Fibroblast of the aortic adventitia (primary cell): ENCODE data around the gene STAU1. TPM values are rescaled to one million over a fixed set of nuclear protein-coding genes. Genes with fewer than 3 reads are reported as not detected.
"Not testable (repeated sequence)": the region's sequence is repeated elsewhere in the genome, so short reads cannot be mapped to it uniquely, and the experiment has no call there.

ENCODE experiments used
- DNase-seq: peaks from one replicate; pipeline ENCODE4 v3.0.0-alpha.2; 2010; ENCODE audit warnings: low read depth
- H3K4me3 ChIP-seq: 2 replicates; pipeline ENCODE4 v1.5.1; 2011; ENCODE audit warnings: low read depth, mild to moderate bottlenecking, control low read depth, low read length, moderate library complexity
- CTCF ChIP-seq: IDR thresholded peaks from 2 replicates; pipeline ENCODE4 v1.5.1; 2011; ENCODE audit warnings: mild to moderate bottlenecking, low read length, control low read depth, inconsistent platforms; ENCODE audit not compliant: insufficient read depth
- total RNA-seq: library from RNA; depleted of rRNA; stranded (reverse); fragments of >200 nt; gene quantifications from 2 replicates; pipeline ENCODE4 v1.2.3, GENCODE V29; 2012; ENCODE audit warnings: low replicate concordance

STAU1 gene
- total RNA-seq, 1 donor, result 60.0 TPM

- no peak overlapping the region for H3K4me3 ChIP-seq
- no peak for TF ChIP-seq CTCF
- no peak for DNase-seq
Measured at GRCh38 chr20:49146442-49147225, 41.5 kb downstream of the STAU1 start.

- peak; percentile 20 for DNase-seq
- no peak for TF ChIP-seq CTCF
Measured at GRCh38 chr20:49140834-49141233, 47.3 kb downstream of the STAU1 start.

DNA sequence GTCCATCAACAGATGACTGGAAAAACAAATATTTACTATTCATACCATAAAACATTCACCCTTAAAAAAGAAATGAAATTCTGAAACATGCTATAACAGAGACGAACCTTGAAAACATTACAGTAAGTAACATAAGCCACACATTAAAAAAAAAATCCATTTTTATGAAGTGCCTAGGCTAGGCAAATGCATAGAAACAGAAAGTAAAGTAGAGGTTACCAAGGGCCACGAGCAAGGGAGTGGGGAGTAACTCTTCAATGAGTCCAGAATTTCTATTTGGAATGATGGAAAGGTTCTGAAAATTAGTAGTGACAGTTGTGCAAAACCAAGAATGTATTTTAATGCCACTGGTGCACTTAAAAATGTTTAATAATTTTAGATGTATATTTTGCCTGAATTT is 47.7 kb downstream of the STAU1 start:
- no peak overlapping the region for H3K4me3 ChIP-seq
- no peak for TF ChIP-seq CTCF
- no peak for DNase-seq

More at GRCh38 chr20:49140834-49141233, 47.3 kb downstream of the STAU1 start:
- H3K4me3 ChIP-seq, result no peak overlapping the region

DNA sequence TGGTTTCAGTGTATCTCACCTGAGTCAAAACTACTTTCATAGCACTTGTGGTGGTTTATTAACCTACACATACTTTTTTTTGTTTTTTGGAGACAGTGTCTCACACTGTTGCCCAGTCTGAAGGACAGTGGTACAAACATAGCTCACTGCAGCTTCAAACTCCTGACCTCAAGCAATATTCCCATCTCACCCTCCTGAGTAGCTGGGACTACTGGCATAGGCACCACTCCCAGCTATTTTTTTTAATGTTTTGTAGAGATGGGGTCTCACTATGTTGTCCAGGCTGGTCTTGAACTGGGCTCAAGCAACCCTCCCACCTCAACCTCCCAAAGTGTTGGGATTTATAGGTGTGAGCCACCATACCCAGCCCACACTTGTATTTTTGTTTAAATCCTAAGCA is 49.7 kb downstream of the STAU1 start:
- H3K4me3 ChIP-seq, result no peak overlapping the region
- TF ChIP-seq CTCF, result no peak
- no peak for DNase-seq

DNA sequence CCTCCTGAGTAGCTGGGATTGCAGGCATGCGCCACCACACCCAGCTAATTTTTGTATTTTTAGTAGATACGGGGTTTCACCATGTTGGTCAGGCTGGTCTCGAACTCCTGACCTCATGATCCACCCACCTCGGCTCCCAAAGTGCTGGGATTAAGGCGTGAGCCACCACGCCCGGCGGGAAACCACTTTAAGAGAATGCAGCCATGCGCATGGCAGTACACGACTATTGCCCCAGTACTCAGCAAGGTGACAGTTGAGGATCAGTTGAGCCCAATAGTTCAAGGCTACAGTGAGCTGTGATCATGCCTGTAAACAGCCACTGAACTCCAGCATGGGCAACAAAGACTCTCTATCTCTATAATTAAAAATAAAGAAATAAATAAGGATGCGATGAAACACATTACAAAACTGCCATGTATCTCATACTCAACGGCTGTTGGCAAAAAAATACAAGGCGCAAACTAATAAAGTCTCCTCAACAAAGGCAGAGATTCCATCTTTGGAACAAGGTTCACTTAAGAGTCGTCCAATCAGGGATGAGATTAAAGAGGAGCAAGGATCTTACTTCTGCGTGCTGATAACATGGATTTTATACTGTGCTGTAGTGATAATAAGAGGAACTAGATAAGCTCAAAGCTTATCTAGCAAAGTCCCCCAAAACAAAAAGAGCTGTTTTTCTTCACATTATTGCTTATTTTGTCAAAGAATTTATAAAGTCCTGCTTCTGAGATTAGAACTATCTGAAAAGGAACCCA is 51.1 kb downstream of the STAU1 start:
- no peak for DNase-seq
- no peak overlapping the region for H3K4me3 ChIP-seq
- TF ChIP-seq CTCF, result no peak

- H3K4me3 ChIP-seq, result not testable (repeated sequence)
Measured at GRCh38 chr20:49134797-49135196, 53.3 kb downstream of the STAU1 start.

GRCh38 chr20:49133571-49133970 is 54.6 kb downstream of the STAU1 start:
- H3K4me3 ChIP-seq, result no peak overlapping the region
- DNase-seq, result no peak
- no peak for TF ChIP-seq CTCF

More at GRCh38 chr20:49134797-49135196, 53.3 kb downstream of the STAU1 start:
- DNase-seq, result not testable (repeated sequence)
